SKM-1 treated with dmso at 0.1 percent for 144 hours (cell line): ENCODE results near the gene CTDSPL.

ENCODE experiments used
- DNase-seq: peaks from one replicate; lab custom pipeline; 2025; ENCODE audit not compliant: unreplicated experiment; lab: John Stamatoyannopoulos, UW

Gene CTDSPL

GRCh38 chr3:37853691-37854413 is 7.8 kb upstream of the CTDSPL start:
- no peak for DNase-seq

- DNase-seq = peak; percentile 67
Measured at GRCh38 chr3:37855363-37855970, 6.2 kb upstream of the CTDSPL start.

- DNase-seq = no peak
Measured at GRCh38 chr3:37856381-37856780, 5.3 kb upstream of the CTDSPL start.

GRCh38 chr3:37858742-37859141 is 2.9 kb upstream of the CTDSPL start:
- no peak for DNase-seq

GRCh38 chr3:37859354-37859753 is 2.3 kb upstream of the CTDSPL start:
- DNase-seq = no peak

- DNase-seq = no peak
Measured at GRCh38 chr3:37859908-37860199, 1.8 kb upstream of the CTDSPL start.

- DNase-seq = no peak
Measured at GRCh38 chr3:37862219-37862902, 681 bp downstream of the CTDSPL start.

GRCh38 chr3:37862903-37863815 is 1.5 kb downstream of the CTDSPL start:
- DNase-seq = no peak

- no peak for DNase-seq
Measured at GRCh38 chr3:37863949-37864822, 2.5 kb downstream of the CTDSPL start.

GRCh38 chr3:37864904-37865303 is 3.2 kb downstream of the CTDSPL start:
- no peak for DNase-seq

- no peak for DNase-seq
Measured at GRCh38 chr3:37867144-37867543, 5.5 kb downstream of the CTDSPL start.

GRCh38 chr3:37871858-37872257 is 10.2 kb downstream of the CTDSPL start:
- DNase-seq = no peak

- DNase-seq = no peak
Measured at GRCh38 chr3:37872413-37873160, 10.9 kb downstream of the CTDSPL start.

GRCh38 chr3:37876279-37876678 is 14.6 kb downstream of the CTDSPL start:
- no peak for DNase-seq

GRCh38 chr3:37882711-37883110 is 21.0 kb downstream of the CTDSPL start:
- no peak for DNase-seq

GRCh38 chr3:37885814-37886213 is 24.1 kb downstream of the CTDSPL start:
- DNase-seq = no peak

- DNase-seq = no peak
Measured at GRCh38 chr3:37886395-37886794, 24.7 kb downstream of the CTDSPL start.

GRCh38 chr3:37887062-37887461 is 25.4 kb downstream of the CTDSPL start:
- no peak for DNase-seq

GRCh38 chr3:37887824-37888223 is 26.1 kb downstream of the CTDSPL start:
- DNase-seq = no peak

- no peak for DNase-seq
Measured at GRCh38 chr3:37888421-37888820, 26.7 kb downstream of the CTDSPL start.
